Hepatocyte (in vitro differentiated cells): Measurements from ENCODE around the gene NCMAP.

Experiments
- EZH2 ChIP-seq: fragments of 200-600 bp; sonication (generic); IDR thresholded peaks from 2 replicates; pipeline ENCODE4 v1.6.1; 2016; ENCODE audit warnings: antibody characterized with exemption, mild to moderate bottlenecking, borderline replicate concordance
- TF ChIP-seq, protein P1 (sequence below): fragments of 200-600 bp; sonication (generic); IDR thresholded peaks from 2 replicates; pipeline ENCODE4 v1.5.1; 2016; ENCODE audit warnings: antibody characterized with exemption, mild to moderate bottlenecking; ENCODE audit not compliant: poor library complexity

DNA sequence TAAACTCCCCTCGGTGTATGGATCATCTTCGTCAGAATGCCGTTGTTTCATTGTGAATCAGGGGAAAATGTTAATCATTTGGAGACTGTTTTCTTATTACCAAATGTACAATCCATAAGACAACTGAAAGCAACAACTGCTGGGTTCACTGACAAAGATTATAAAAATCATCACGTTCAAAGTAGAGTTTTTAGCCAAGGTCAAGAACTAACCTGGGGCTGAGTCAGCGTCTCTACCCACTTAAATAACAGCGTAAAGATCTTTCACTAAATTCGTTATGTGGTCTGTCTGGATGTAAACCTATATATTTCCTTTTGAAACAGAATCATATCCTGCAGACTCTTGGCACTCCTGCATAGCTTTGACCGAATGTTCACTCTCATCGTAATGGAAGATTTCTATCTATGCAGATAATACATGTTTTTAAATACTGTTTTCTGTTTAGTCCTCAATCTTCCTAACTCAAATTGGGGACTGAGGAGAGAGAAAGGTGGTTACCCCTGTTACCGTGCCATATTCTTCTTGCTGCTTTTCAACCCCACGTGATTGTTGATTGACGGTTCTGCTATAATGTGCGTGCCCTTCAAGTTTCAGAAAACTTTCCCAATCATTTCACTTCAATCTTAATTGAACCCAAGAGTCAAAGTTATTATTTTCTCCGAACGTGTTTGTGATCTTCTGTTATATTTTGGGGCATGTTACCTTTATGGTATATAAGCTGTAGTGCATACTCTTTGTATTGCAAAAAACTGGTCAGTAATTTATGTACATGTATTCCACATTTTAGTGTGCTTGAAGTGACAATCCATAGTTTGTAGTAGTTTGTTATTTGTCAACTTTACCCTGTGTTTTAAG, 15.6 kb upstream of the NCMAP start:
- no peak for TF ChIP-seq EZH2
- TF ChIP-seq, protein P1, sequence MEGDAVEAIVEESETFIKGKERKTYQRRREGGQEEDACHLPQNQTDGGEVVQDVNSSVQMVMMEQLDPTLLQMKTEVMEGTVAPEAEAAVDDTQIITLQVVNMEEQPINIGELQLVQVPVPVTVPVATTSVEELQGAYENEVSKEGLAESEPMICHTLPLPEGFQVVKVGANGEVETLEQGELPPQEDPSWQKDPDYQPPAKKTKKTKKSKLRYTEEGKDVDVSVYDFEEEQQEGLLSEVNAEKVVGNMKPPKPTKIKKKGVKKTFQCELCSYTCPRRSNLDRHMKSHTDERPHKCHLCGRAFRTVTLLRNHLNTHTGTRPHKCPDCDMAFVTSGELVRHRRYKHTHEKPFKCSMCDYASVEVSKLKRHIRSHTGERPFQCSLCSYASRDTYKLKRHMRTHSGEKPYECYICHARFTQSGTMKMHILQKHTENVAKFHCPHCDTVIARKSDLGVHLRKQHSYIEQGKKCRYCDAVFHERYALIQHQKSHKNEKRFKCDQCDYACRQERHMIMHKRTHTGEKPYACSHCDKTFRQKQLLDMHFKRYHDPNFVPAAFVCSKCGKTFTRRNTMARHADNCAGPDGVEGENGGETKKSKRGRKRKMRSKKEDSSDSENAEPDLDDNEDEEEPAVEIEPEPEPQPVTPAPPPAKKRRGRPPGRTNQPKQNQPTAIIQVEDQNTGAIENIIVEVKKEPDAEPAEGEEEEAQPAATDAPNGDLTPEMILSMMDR, result no peak
